ENCODE data around the gene TMEM187.

- TF ChIP-seq CTCF (IDR thresholded peaks at IDR 0.05; ENCODE audit: borderline replicate concordance, extremely low read depth, low read length, poor library complexity, severe bottlenecking) (no peak), EZH2 (IDR thresholded peaks at IDR 0.05; ENCODE audit: borderline replicate concordance, low read depth, low read length, severe bottlenecking) (no peak)
These were observed 5.6 kb upstream of the TMEM187 start for GRCh38 chrX:153966841-153967535.

Data from DND-41 (cell line).